Measurements from ENCODE around the gene CISD3.

CISD3 gene

GRCh38 chr17:38730526-38731379 lies 612 bp downstream of the CISD3 start:
- no peak for DNase-seq (ENCODE audit: extremely low read depth, low read depth)
- no peak for TF ChIP-seq CTCF (IDR thresholded peaks at IDR 0.05; ENCODE audit: low read depth, low read length)

GRCh38 chr17:38731526-38732294 lies 1.6 kb downstream of the CISD3 start:
- TF ChIP-seq CTCF (IDR thresholded peaks at IDR 0.05; ENCODE audit: low read depth, low read length), result no peak
- DNase-seq (ENCODE audit: extremely low read depth, low read depth), result no peak

- no peak for TF ChIP-seq CTCF (IDR thresholded peaks at IDR 0.05; ENCODE audit: low read depth, low read length)
Measured at GRCh38 chr17:38732376-38733281, 2.5 kb downstream of the CISD3 start.

GRCh38 chr17:38733282-38733981 lies 3.3 kb downstream of the CISD3 start:
- no peak for DNase-seq (ENCODE audit: extremely low read depth, low read depth)
- no peak for TF ChIP-seq CTCF (IDR thresholded peaks at IDR 0.05; ENCODE audit: low read depth, low read length)

More at GRCh38 chr17:38732376-38733281, 2.5 kb downstream of the CISD3 start:
- DNase-seq (ENCODE audit: extremely low read depth, low read depth), result no peak

GRCh38 chr17:38733982-38734973 lies 4.1 kb downstream of the CISD3 start:
- DNase-seq (ENCODE audit: extremely low read depth, low read depth), result no peak
- TF ChIP-seq CTCF (IDR thresholded peaks at IDR 0.05; ENCODE audit: low read depth, low read length), result no peak; the same call in 1 of the 2 replicates

Data from AG09319 (cell line).